Liver (tissue), 9 donors: Measurements from ENCODE around the gene IKBKG. TPM values are rescaled to one million over a fixed set of nuclear protein-coding genes. Genes with fewer than 3 reads are reported as not detected.

Experiments
- DNase-seq: peaks from one replicate; pipeline ENCODE4 v3.0.0-alpha.2; 2017; ENCODE audit warnings: low spot score
- H3K27ac ChIP-seq, 2 donors: one replicate each; pipeline ENCODE4 v1.7.0; 2013; ENCODE audit warnings: inconsistent platforms in 2 of 2, low read length in 2 of 2, control low read depth in 1 of 2, low read depth in 1 of 2, mild to moderate bottlenecking in 1 of 2
- H3K27me3 ChIP-seq, 4 donors: one replicate each; pipeline versions ENCODE4 v1.6.1 to v1.7.0; 2013; ENCODE audit warnings: low read length in 3 of 4, inconsistent platforms in 1 of 4, mild to moderate bottlenecking in 1 of 4, moderate library complexity in 1 of 4; ENCODE audit not compliant: control insufficient read depth in 4 of 4, insufficient read depth in 4 of 4
- H3K36me3 ChIP-seq, 4 donors: one replicate each; pipeline versions ENCODE4 v1.6.1 to v1.7.0; 2013; ENCODE audit warnings: low read length in 3 of 4, mild to moderate bottlenecking in 3 of 4, low read depth in 1 of 4, moderate library complexity in 1 of 4; ENCODE audit not compliant: control insufficient read depth in 4 of 4, insufficient read depth in 3 of 4
- H3K4me1 ChIP-seq, 4 donors: one replicate each; pipeline versions ENCODE4 v1.6.1 to v1.7.0; 2013; ENCODE audit warnings: low read length in 3 of 4, mild to moderate bottlenecking in 3 of 4, moderate library complexity in 1 of 4; ENCODE audit not compliant: control insufficient read depth in 4 of 4, insufficient read depth in 4 of 4
- H3K4me3 ChIP-seq, 3 donors: one replicate each; pipeline versions ENCODE4 v1.6.1 to v1.7.0; 2013; ENCODE audit warnings: low read length in 3 of 3, control low read depth in 1 of 3, low read depth in 1 of 3, mild to moderate bottlenecking in 1 of 3
- H3K9ac ChIP-seq, 2 donors: one replicate each; pipeline ENCODE4 v1.7.0; 2013; ENCODE audit warnings: low read length in 2 of 2, mild to moderate bottlenecking in 2 of 2, moderate library complexity in 2 of 2, control low read depth in 1 of 2, low read depth in 1 of 2
- H3K9me3 ChIP-seq, 4 donors: one replicate each; pipeline versions ENCODE4 v1.6.1 to v1.7.0; 2013; ENCODE audit warnings: low read length in 3 of 4; ENCODE audit not compliant: control insufficient read depth in 4 of 4
- ATF3 ChIP-seq: IDR thresholded peaks from 2 replicates; pipeline ENCODE4 v1.6.1; 2016; ENCODE audit warnings: antibody characterized with exemption
- EGR1 ChIP-seq, 2 donors: IDR thresholded peaks; 2 replicates each; pipeline ENCODE4 v1.6.1; 2016 to 2018; ENCODE audit warnings: antibody characterized with exemption in 2 of 2, low read depth in 2 of 2
- FOXA1 ChIP-seq: IDR thresholded peaks from 2 replicates; pipeline ENCODE4 v1.6.1; 2016; ENCODE audit warnings: antibody characterized with exemption
- FOXA2 ChIP-seq: IDR thresholded peaks from 2 replicates; pipeline ENCODE4 v1.6.1; 2016; ENCODE audit warnings: antibody characterized with exemption
- GABPA ChIP-seq, 2 donors: IDR thresholded peaks in 1 of 2; conservative IDR thresholded peaks in 1 of 2; 2 replicates each; pipeline ENCODE4 v1.6.1; 2016; ENCODE audit warnings: antibody characterized with exemption in 2 of 2, mild to moderate bottlenecking in 1 of 2, moderate library complexity in 1 of 2
- HNF4A ChIP-seq, 2 donors: conservative IDR thresholded peaks; 2 replicates each; pipeline ENCODE4 v1.6.1; 2016; ENCODE audit warnings: antibody characterized with exemption in 2 of 2, mild to moderate bottlenecking in 2 of 2
- JUND ChIP-seq, 2 donors: IDR thresholded peaks; 2 replicates each; pipeline ENCODE4 v1.6.1; 2016; ENCODE audit warnings: antibody characterized with exemption in 2 of 2
- MAX ChIP-seq: IDR thresholded peaks from 2 replicates; pipeline ENCODE4 v1.6.1; 2016; ENCODE audit warnings: antibody characterized with exemption
- NR2F2 ChIP-seq: IDR thresholded peaks from 2 replicates; pipeline ENCODE4 v1.6.1; 2016; ENCODE audit warnings: antibody characterized with exemption
- REST ChIP-seq: IDR thresholded peaks from 2 replicates; pipeline ENCODE4 v1.6.1; 2016; ENCODE audit warnings: antibody characterized with exemption, mild to moderate bottlenecking
- RXRA ChIP-seq, 2 donors: IDR thresholded peaks; 2 replicates each; pipeline ENCODE4 v1.6.1; 2017 to 2018; ENCODE audit warnings: antibody characterized with exemption in 2 of 2, mild to moderate bottlenecking in 1 of 2
- SP1 ChIP-seq: IDR thresholded peaks from 2 replicates; pipeline ENCODE4 v1.6.1; 2018; ENCODE audit warnings: antibody characterized with exemption, mild to moderate bottlenecking
- TAF1 ChIP-seq: conservative IDR thresholded peaks from 2 replicates; pipeline ENCODE4 v1.6.1; 2016; ENCODE audit warnings: antibody characterized with exemption, mild to moderate bottlenecking
- YY1 ChIP-seq: IDR thresholded peaks from 2 replicates; pipeline ENCODE4 v1.6.1; 2016; ENCODE audit warnings: antibody characterized with exemption, mild to moderate bottlenecking
- ZBTB33 ChIP-seq: IDR thresholded peaks from 2 replicates; pipeline ENCODE4 v1.6.1; 2016; ENCODE audit warnings: antibody characterized with exemption
- WGBS: extraction: QIAGEN DNeasy Blood & Tissue Kit; methylation state at CpG from one replicate; pipeline ENCODE4 v1.1.7; 2013; 5-methylcytosine and 5-hydroxymethylcytosine counted together
- polyA plus RNA-seq, 2 donors: library from polyadenylated mRNA; stranded (reverse) in 1 of 2; unstranded in 1 of 2; fragments of 200-250 nt in 1 of 2; fragments of >200 nt in 1 of 2; fragmentation: Nextera tagmentation in 1 of 2; extraction: Ambion mirVana in 1 of 2; gene quantifications; one replicate each; pipeline versions ENCODE4 v1.2.1 to v1.2.3, GENCODE V29; 2013 to 2015
- total RNA-seq, 2 donors: library from RNA; depleted of rRNA; stranded (reverse); fragments of >200 nt; gene quantifications; one replicate each; pipeline ENCODE4 v1.2.3, GENCODE V29; 2014
- donor health status: healthy.
- donor health status: healthy.
- donor health status: healthy.
- donor health status: healthy.
- donor health status: healthy.

The IKBKG gene
- total and polyA plus RNA-seq, 4 donors, result 17.1 to 74.1 (median 36.0) TPM

GRCh38 chrX:154602766-154603437 is 55.5 kb downstream of the IKBKG start:
- no peak for TF ChIP-seq HNF4A (conservative IDR thresholded peaks at IDR 0.05)
- TF ChIP-seq ZBTB33, result no peak
- no peak for TF ChIP-seq FOXA1
- no peak for TF ChIP-seq TAF1
- no peak for TF ChIP-seq EGR1 (IDR thresholded peaks at IDR 0.05; ENCODE audit: low read depth in 2 of 2)
- no peak for TF ChIP-seq ATF3
- no peak for TF ChIP-seq REST
- no peak for TF ChIP-seq FOXA2
- no peak for TF ChIP-seq RXRA (IDR thresholded peaks at IDR 0.05)
- TF ChIP-seq YY1, result no peak
- TF ChIP-seq GABPA (IDR thresholded peaks at IDR 0.05 in 1 of 2, conservative IDR thresholded peaks at IDR 0.05 in 1 of 2), result no peak
- TF ChIP-seq NR2F2, result no peak
- TF ChIP-seq SP1, result no peak
- no peak for TF ChIP-seq JUND (IDR thresholded peaks at IDR 0.05)
- Histone ChIP-seq H3K36me3 (no peaks in the 10 kb centered on the region), H3K27me3 (no peaks in the 10 kb centered on the region), H3K4me3 (no peak overlapping the region), H3K4me1 (peaks cover 1 to 10% (median 8%) of the 10 kb centered on the region in 4 donors), H3K9ac (no peak overlapping the region), H3K9me3 (no peaks in the 10 kb centered on the region), H3K27ac (no peak overlapping the region)
- DNase-seq, result no peak
- 85% methylated on average over 18 of the region's 18 CpGs for WGBS

- Histone ChIP-seq H3K4me3 (no peak overlapping the region), H3K27ac (no peak overlapping the region), H3K9me3 (no peaks in the 10 kb centered on the region), H3K27me3 (no peaks in the 10 kb centered on the region), H3K9ac (no peak overlapping the region), H3K4me1 (peaks cover 1 to 11% (median 9%) of the 10 kb centered on the region in 4 donors), H3K36me3 (no peaks in the 10 kb centered on the region)
- TF ChIP-seq JUND (IDR thresholded peaks at IDR 0.05) (peak in 1 of 2 donors; percentile 73), ZBTB33 (no peak), ATF3 (no peak), FOXA2 (no peak), MAX (no peak), HNF4A (conservative IDR thresholded peaks at IDR 0.05) (peak in 1 of 2 donors; percentile 23), RXRA (IDR thresholded peaks at IDR 0.05) (peak in 1 of 2 donors; percentile 17)
- 91% methylated on average over 13 of the region's 13 CpGs for WGBS
- no peak for DNase-seq
These were observed 56.3 kb downstream of the IKBKG start for GRCh38 chrX:154603438-154604430.
